HCT116 (cell line): ENCODE results near the gene SLC6A17. TPM values are rescaled to one million over a fixed set of nuclear protein-coding genes. Genes with fewer than 3 reads are reported as not detected.

ENCODE experiments used
- ATAC-seq: fragments of 200-7000 bp; cut with Tn5 transposase; 2 replicates; pipeline ENCODE4 v1.9.1; 2020; ENCODE audit warnings: mild to moderate bottlenecking, moderate library complexity
- BruUV-seq: library from RNA; stranded (reverse); fragments of 400-500 nt; replicated peaks from 2 replicates; lab custom pipeline; 2021; lab: Mats Ljungman, UMichigan
- CTCF ChIA-PET: fragments of 300-600 bp; sonication (Branson Sonifier 250); formaldehyde crosslinking; loops from one replicate; lab custom pipeline; 2021; ENCODE audit warnings: antibody characterized with exemption; lab: Charles Lee
- POLR2A ChIA-PET: fragments of 300-600, 350-600 bp; sonication (Branson Sonifier 250); formaldehyde crosslinking; loops from one replicate; lab custom pipeline; 2021; ENCODE audit warnings: antibody characterized with exemption; lab: Charles Lee
- RAD21 ChIA-PET, 2 experiments: fragments of 300-600 bp; sonication (Branson Sonifier 250); formaldehyde crosslinking; loops; one replicate each; lab custom pipeline; 2023; ENCODE audit warnings: low total read pairs in 2 of 2; ENCODE audit not compliant: uncharacterized antibody in 2 of 2, unreplicated experiment in 2 of 2, low non-redundant PET in 1 of 2; lab: Charles Lee
- DNase-seq: peaks from one replicate; pipeline ENCODE4 v3.0.0-alpha.2; 2010; ENCODE audit warnings: low read depth, low spot score
- H2AFZ ChIP-seq: fragments of 200-600 bp; shearing (Covaris generic), sonication (generic); 2 replicates; pipeline ENCODE4 v1.6.1; 2017; ENCODE audit warnings: low read depth, mixed run types, mixed read lengths, antibody characterized with exemption, low read length; ENCODE audit not compliant: poor library complexity, severe bottlenecking
- H3K27ac ChIP-seq: 2 replicates; pipeline ENCODE4 v1.5.1; 2012; ENCODE audit warnings: low read depth, low read length
- H3K27me3 ChIP-seq: fragments of 200-600 bp; sonication (generic); 2 replicates; pipeline ENCODE4 v1.6.1; 2016; ENCODE audit warnings: mixed run types, low read length, mixed read lengths; ENCODE audit not compliant: insufficient read depth
- H3K36me3 ChIP-seq, 2 experiments: fragments of 200-500 bp in 1 of 2; fragments of 200-600 bp in 1 of 2; sonication (Bioruptor generic) in 1 of 2; sonication (generic) in 1 of 2; 2 replicates each; pipeline versions ENCODE4 v1.5.1 to v1.6.1; 2014 to 2016; ENCODE audit warnings: low read length in 2 of 2, inconsistent platforms in 1 of 2, mixed read lengths in 1 of 2, mixed run types in 1 of 2; ENCODE audit not compliant: insufficient read depth in 2 of 2, control insufficient read depth in 1 of 2
- H3K4me1 ChIP-seq, 2 experiments: fragments of 200-600 bp in 1 of 2; sonication (generic) in 1 of 2; 2 replicates each; pipeline versions ENCODE4 v1.5.1 to v1.6.1; 2012 to 2017; ENCODE audit warnings: low read length in 2 of 2, inconsistent platforms in 1 of 2, mild to moderate bottlenecking in 1 of 2, mixed read lengths in 1 of 2, mixed run types in 1 of 2, moderate library complexity in 1 of 2; ENCODE audit not compliant: insufficient read depth in 2 of 2, control insufficient read depth in 1 of 2
- H3K4me2 ChIP-seq: fragments of 200-600 bp; sonication (generic); 2 replicates; pipeline ENCODE4 v1.6.1; 2017; ENCODE audit warnings: mixed run types, low read length, mixed read lengths
- H3K4me3 ChIP-seq, 2 experiments: fragments of 200-600 bp in 1 of 2; sonication (generic) in 1 of 2; replicated peaks in 1 of 2; 2 replicates each; pipeline ENCODE4 v1.5.1; 2011 to 2016; ENCODE audit warnings: low read length in 2 of 2, control low read depth in 1 of 2, low read depth in 1 of 2, mild to moderate bottlenecking in 1 of 2, mixed read lengths in 1 of 2, mixed run types in 1 of 2
- H3K79me2 ChIP-seq: fragments of 200-600 bp; sonication (generic); 2 replicates; pipeline ENCODE4 v1.6.1; 2017; ENCODE audit warnings: mild to moderate bottlenecking, mixed run types, low read length, moderate library complexity, mixed read lengths; ENCODE audit not compliant: insufficient read depth
- H3K9ac ChIP-seq: fragments of 200-600 bp; sonication (generic); 2 replicates; pipeline ENCODE4 v1.6.1; 2016; ENCODE audit warnings: low read length, mixed read lengths
- H3K9me2 ChIP-seq: fragments of 200-600 bp; sonication (generic), shearing (Covaris generic); 2 replicates; pipeline ENCODE4 v1.6.1; 2017; ENCODE audit warnings: mixed run types, mild to moderate bottlenecking, moderate library complexity; ENCODE audit not compliant: insufficient read depth
- H3K9me3 ChIP-seq, 2 experiments: fragments of 200-500 bp in 1 of 2; fragments of 200-600 bp in 1 of 2; sonication (Bioruptor generic) in 1 of 2; sonication (generic) in 1 of 2; 2 replicates each; pipeline ENCODE4 v1.6.1; 2014 to 2017; ENCODE audit warnings: low read length in 2 of 2, mixed read lengths in 2 of 2, inconsistent platforms in 1 of 2, low read depth in 1 of 2, mild to moderate bottlenecking in 1 of 2, mixed run types in 1 of 2, moderate library complexity in 1 of 2; ENCODE audit not compliant: control insufficient read depth in 1 of 2, insufficient read depth in 1 of 2
- H4K20me1 ChIP-seq: fragments of 200-600 bp; sonication (generic), shearing (Covaris generic); 2 replicates; pipeline ENCODE4 v1.6.1; 2017; ENCODE audit warnings: mixed run types, mild to moderate bottlenecking, moderate library complexity; ENCODE audit not compliant: insufficient read depth
- CBX3 ChIP-seq: IDR thresholded peaks from 2 replicates; pipeline ENCODE4 v1.6.1; 2012; ENCODE audit warnings: low read depth
- EGR1 ChIP-seq: IDR thresholded peaks from 2 replicates; pipeline ENCODE4 v1.6.1; 2012; ENCODE audit warnings: low read depth
- EZH2 ChIP-seq: fragments of 200-600 bp; sonication (generic); IDR thresholded peaks from 2 replicates; pipeline ENCODE4 v1.6.1; 2017; ENCODE audit warnings: antibody characterized with exemption, mixed run types
- EZH2phosphoT487 ChIP-seq: fragments of 200-600 bp; IDR thresholded peaks from 2 replicates; pipeline ENCODE4 v1.6.1; 2018; ENCODE audit warnings: antibody characterized with exemption, borderline replicate concordance
- JUND ChIP-seq: IDR thresholded peaks from 2 replicates; pipeline ENCODE4 v1.6.1; 2012
- POLR2A ChIP-seq: IDR thresholded peaks from 2 replicates; pipeline ENCODE4 v1.7.0; 2011; ENCODE audit warnings: borderline replicate concordance; ENCODE audit not compliant: insufficient read depth, insufficient read length; ENCODE audit errors: extremely low read depth
- POLR2AphosphoS5 ChIP-seq: IDR thresholded peaks from 2 replicates; pipeline ENCODE4 v1.6.1; 2011; ENCODE audit warnings: mild to moderate bottlenecking, low read depth, low read length, moderate library complexity
- RAD21 ChIP-seq: IDR thresholded peaks from 2 replicates; pipeline ENCODE4 v1.6.1; 2012; ENCODE audit warnings: low read depth, mild to moderate bottlenecking
- SIN3A ChIP-seq: IDR thresholded peaks from 2 replicates; pipeline ENCODE4 v1.6.1; 2012; ENCODE audit warnings: low read depth
- SRF ChIP-seq: IDR thresholded peaks from 2 replicates; pipeline ENCODE4 v1.6.1; 2012; ENCODE audit warnings: low read depth
- TCF7L2 ChIP-seq: IDR thresholded peaks from 2 replicates; pipeline ENCODE4 v1.7.0; 2011; ENCODE audit warnings: borderline replicate concordance, inconsistent platforms; ENCODE audit not compliant: insufficient read depth, insufficient read length; ENCODE audit errors: extremely low read depth
- YY1 ChIP-seq: IDR thresholded peaks from 2 replicates; pipeline ENCODE4 v1.6.1; 2011; ENCODE audit warnings: low read length, low read depth, moderate library complexity, mild to moderate bottlenecking; ENCODE audit not compliant: insufficient replicate concordance; ENCODE audit errors: extremely low read depth
- intact Hi-C: fragments of 100-400 bp; cut with micrococcal nuclease; formaldehyde crosslinking; loops from 2 replicates; pipeline ENCODE4 v1.10.0; 2022
- total RNA-seq: library from RNA; stranded (reverse); gene quantifications from one replicate; pipeline ENCODE4 v1.2.1, GENCODE V29; 2021; ENCODE audit not compliant: unreplicated experiment
- TF ChIP-seq, protein P1 (sequence below): IDR thresholded peaks from 2 replicates; pipeline ENCODE4 v1.6.1; 2011; ENCODE audit warnings: mild to moderate bottlenecking, low read length, moderate library complexity; ENCODE audit not compliant: insufficient replicate concordance; ENCODE audit errors: extremely low read depth
- TF ChIP-seq, protein P2 (sequence below): IDR thresholded peaks from 2 replicates; pipeline ENCODE4 v1.6.1; 2012
- TF ChIP-seq, protein P3 (sequence below): IDR thresholded peaks from 2 replicates; pipeline ENCODE4 v1.6.1; 2012; ENCODE audit warnings: low read depth
- TF ChIP-seq, protein P4 (sequence below), 3 experiments: fragments of 200-600 bp in 1 of 3; sonication (generic) in 1 of 3; IDR thresholded peaks in 2 of 3; conservative IDR thresholded peaks in 1 of 3; 2 replicates each; pipeline ENCODE4 v1.5.1; 2012 to 2017; ENCODE audit warnings: low read depth in 2 of 3, low read length in 2 of 3, antibody characterized with exemption in 1 of 3, borderline replicate concordance in 1 of 3, control low read depth in 1 of 3, mild to moderate bottlenecking in 1 of 3, mixed read lengths in 1 of 3, mixed run types in 1 of 3, moderate library complexity in 1 of 3; ENCODE audit not compliant: insufficient read depth in 1 of 3
- TF ChIP-seq, protein P5 (sequence below): IDR thresholded peaks from 2 replicates; pipeline ENCODE4 v1.6.1; 2012

Gene SLC6A17
- total RNA-seq, 1 experiment from 2014 or later, result 10.5 TPM

GRCh38 chr1:110118636-110119396 is 31.5 kb upstream of the SLC6A17 start:
- H3K27me3 ChIP-seq, result peaks cover 3% of the 10 kb centered on the region; the same call in 1 of the 2 replicates
- peaks cover 4 to 10% of the 10 kb centered on the region in 2 experiments; a peak in 2 of 4 replicates for H3K9me3 ChIP-seq
- H3K4me1 ChIP-seq, result peaks cover 0 to 11% of the 10 kb centered on the region in 2 experiments; a peak in 2 of 4 replicates
- BruUV-seq, result no TSS peak
- H3K9ac ChIP-seq, result no peak overlapping the region
- H4K20me1 ChIP-seq, result no peaks in the 10 kb centered on the region
- DNase-seq (no peak), ATAC-seq (peak; percentile 52; the same call in 1 of the 2 replicates)
- H3K4me3 ChIP-seq, result no peak overlapping the region
- CTCF ChIA-PET, result interaction anchor here (0.9 to 2.4 kb wide), 2 partner anchors 13 to 31 kb away, joined by 3 to 14 read pairs; no protein-coding TSS in a partner anchor
- no peak overlapping the region for H3K27ac ChIP-seq
- H3K79me2 ChIP-seq, result no peaks in the 10 kb centered on the region
- POLR2A ChIA-PET, result no interaction called here
- H3K4me2 ChIP-seq, result 0 out of 2 replicates have a peak overlapping the region, but pooled peaks have one; percentile 22
- H3K36me3 ChIP-seq, result no peaks in the 10 kb centered on the region
- H2AFZ ChIP-seq, result no peak overlapping the region
- RAD21 ChIA-PET, result no interaction called here
- intact Hi-C loops, result no loop called here
- TF ChIP-seq, protein P1, sequence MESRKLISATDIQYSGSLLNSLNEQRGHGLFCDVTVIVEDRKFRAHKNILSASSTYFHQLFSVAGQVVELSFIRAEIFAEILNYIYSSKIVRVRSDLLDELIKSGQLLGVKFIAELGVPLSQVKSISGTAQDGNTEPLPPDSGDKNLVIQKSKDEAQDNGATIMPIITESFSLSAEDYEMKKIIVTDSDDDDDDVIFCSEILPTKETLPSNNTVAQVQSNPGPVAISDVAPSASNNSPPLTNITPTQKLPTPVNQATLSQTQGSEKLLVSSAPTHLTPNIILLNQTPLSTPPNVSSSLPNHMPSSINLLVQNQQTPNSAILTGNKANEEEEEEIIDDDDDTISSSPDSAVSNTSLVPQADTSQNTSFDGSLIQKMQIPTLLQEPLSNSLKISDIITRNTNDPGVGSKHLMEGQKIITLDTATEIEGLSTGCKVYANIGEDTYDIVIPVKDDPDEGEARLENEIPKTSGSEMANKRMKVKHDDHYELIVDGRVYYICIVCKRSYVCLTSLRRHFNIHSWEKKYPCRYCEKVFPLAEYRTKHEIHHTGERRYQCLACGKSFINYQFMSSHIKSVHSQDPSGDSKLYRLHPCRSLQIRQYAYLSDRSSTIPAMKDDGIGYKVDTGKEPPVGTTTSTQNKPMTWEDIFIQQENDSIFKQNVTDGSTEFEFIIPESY, result no peak
- TF ChIP-seq RAD21 (no peak), SRF (no peak), JUND (no peak), EZH2phosphoT487 (no peak), YY1 (no peak), POLR2A (no peak), CBX3 (no peak), EZH2 (no peak), EGR1 (no peak), TCF7L2 (no peak), POLR2AphosphoS5 (no peak), SIN3A (no peak)
- TF ChIP-seq, protein P2, sequence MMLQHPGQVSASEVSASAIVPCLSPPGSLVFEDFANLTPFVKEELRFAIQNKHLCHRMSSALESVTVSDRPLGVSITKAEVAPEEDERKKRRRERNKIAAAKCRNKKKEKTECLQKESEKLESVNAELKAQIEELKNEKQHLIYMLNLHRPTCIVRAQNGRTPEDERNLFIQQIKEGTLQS, result no peak
- TF ChIP-seq, protein P3, sequence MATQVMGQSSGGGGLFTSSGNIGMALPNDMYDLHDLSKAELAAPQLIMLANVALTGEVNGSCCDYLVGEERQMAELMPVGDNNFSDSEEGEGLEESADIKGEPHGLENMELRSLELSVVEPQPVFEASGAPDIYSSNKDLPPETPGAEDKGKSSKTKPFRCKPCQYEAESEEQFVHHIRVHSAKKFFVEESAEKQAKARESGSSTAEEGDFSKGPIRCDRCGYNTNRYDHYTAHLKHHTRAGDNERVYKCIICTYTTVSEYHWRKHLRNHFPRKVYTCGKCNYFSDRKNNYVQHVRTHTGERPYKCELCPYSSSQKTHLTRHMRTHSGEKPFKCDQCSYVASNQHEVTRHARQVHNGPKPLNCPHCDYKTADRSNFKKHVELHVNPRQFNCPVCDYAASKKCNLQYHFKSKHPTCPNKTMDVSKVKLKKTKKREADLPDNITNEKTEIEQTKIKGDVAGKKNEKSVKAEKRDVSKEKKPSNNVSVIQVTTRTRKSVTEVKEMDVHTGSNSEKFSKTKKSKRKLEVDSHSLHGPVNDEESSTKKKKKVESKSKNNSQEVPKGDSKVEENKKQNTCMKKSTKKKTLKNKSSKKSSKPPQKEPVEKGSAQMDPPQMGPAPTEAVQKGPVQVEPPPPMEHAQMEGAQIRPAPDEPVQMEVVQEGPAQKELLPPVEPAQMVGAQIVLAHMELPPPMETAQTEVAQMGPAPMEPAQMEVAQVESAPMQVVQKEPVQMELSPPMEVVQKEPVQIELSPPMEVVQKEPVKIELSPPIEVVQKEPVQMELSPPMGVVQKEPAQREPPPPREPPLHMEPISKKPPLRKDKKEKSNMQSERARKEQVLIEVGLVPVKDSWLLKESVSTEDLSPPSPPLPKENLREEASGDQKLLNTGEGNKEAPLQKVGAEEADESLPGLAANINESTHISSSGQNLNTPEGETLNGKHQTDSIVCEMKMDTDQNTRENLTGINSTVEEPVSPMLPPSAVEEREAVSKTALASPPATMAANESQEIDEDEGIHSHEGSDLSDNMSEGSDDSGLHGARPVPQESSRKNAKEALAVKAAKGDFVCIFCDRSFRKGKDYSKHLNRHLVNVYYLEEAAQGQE, result no peak
- TF ChIP-seq, protein P4, sequence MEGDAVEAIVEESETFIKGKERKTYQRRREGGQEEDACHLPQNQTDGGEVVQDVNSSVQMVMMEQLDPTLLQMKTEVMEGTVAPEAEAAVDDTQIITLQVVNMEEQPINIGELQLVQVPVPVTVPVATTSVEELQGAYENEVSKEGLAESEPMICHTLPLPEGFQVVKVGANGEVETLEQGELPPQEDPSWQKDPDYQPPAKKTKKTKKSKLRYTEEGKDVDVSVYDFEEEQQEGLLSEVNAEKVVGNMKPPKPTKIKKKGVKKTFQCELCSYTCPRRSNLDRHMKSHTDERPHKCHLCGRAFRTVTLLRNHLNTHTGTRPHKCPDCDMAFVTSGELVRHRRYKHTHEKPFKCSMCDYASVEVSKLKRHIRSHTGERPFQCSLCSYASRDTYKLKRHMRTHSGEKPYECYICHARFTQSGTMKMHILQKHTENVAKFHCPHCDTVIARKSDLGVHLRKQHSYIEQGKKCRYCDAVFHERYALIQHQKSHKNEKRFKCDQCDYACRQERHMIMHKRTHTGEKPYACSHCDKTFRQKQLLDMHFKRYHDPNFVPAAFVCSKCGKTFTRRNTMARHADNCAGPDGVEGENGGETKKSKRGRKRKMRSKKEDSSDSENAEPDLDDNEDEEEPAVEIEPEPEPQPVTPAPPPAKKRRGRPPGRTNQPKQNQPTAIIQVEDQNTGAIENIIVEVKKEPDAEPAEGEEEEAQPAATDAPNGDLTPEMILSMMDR (IDR thresholded peaks at IDR 0.05 in 2 of 3, conservative IDR thresholded peaks at IDR 0.05 in 1 of 3; ENCODE audit: borderline replicate concordance in 1 of 3, insufficient read depth in 1 of 3, low read depth in 2 of 3, low read length in 2 of 3), result no peak
- TF ChIP-seq, protein P5, sequence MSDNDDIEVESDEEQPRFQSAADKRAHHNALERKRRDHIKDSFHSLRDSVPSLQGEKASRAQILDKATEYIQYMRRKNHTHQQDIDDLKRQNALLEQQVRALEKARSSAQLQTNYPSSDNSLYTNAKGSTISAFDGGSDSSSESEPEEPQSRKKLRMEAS, result no peak
- H3K9me2 ChIP-seq, result no peaks in the 10 kb centered on the region
